Posterior cingulate gyrus (tissue), 11 donors: ENCODE results near the gene ANKRD53.
"Not testable (repeated sequence)": the region's sequence is repeated elsewhere in the genome, so short reads cannot be mapped to it uniquely, and the experiment has no call there.

Experiments
- DNase-seq, 10 donors: peaks; one replicate each; pipeline versions ENCODE4 v3.0.0 to v3.0.0-alpha.2; 2020 to 2021; ENCODE audit warnings: mixed read lengths in 3 of 10
- intact Hi-C: fragments of 100-400 bp; cut with DNase I; formaldehyde crosslinking; loops from one replicate; pipeline ENCODE4 v1.15.1; 2023

Gene ANKRD53

DNA sequence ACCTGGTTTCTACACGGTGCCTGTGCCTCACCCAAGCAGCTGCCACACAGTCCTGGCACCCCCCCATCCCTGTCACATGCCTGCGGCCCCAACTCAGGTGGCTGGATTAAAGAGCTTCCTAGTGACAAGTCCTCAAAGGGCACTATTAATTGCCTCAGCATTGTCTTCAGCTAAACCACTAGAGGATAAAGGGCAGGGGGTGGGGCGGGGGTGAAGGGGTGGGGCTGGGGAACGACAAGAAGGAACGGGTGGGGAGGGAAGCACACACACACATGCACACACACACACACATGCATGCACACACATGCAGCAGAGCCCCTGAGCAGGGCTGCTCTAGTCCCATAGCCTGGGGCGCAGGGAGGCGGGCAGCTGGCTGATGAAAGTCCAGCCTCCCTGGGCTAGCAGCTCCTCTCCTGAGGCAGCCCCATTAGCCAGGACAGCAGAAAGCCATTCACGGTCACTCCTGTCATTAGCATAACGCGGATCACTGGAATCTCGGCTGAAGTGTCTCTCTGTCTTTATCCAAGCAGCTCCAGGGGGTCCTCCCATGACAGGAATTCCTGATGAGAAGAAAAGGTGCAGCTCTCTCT, 23.6 kb downstream of the ANKRD53 start:
- DNase-seq = no peak
- intact Hi-C loops = loop anchor here (5.0 kb wide), 1 partner anchor 70 kb away; no protein-coding TSS in a partner anchor

DNA sequence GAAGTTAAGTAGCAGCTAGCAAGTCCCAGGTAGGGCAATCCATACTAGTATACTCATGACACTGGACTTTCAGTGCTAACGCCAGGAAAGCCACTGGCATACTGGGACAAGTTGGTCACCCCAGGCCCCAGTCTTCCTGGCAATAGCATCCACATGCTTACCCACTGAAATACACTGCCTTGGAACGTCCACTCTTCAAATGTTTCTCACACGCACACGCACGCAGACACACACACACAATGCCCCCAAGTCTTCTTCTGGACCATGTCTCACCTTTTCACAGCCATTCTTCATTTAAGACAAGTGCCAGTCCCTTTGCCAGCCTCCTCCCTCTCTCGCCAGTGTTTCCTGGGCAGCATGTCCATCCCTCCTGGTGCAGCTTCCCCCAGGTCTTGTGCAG, 25.0 kb downstream of the ANKRD53 start:
- no peak for DNase-seq
- intact Hi-C loops = loop anchor here (5.0 kb wide), 1 partner anchor 69 kb away; no protein-coding TSS in a partner anchor

DNA sequence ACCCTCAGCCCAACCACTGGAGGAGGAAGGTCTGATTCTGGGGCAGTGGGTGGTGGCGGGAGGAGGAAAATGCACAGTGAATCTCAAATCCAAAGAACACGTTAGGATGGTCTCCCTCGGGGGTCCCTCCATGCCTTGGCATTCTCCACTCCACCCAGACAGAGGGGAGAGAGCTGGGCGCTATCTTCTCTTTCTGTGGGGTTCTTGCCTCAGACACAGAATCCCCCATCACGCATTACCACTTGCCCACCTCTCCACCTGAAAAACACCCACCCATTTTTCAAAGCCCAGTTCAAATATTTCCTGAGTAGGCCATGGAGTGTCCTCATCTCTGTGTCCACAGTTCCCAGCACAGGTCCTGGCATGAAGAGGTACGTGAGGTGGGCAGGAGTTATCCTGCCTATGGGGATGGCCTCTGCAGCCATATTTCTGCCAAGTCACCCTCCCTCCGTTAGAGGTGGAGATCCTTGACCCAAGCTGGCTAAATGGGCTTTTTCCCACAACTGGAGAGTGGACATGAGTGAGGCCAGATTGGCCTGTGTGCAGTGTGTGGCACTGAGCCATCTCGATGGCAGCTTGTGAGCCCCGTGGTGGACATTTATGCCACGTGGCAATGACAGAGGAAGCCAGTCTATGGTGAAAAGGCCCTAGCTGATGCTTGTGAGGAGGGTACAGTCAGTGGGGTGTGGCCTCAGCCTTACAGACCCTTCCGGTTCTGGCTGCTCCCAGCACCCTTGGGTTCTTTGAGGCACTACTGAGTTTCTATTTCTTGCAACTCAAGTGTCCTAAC, 25.7 kb downstream of the ANKRD53 start:
- intact Hi-C loops = loop anchor here (5.0 kb wide), 1 partner anchor 68 kb away; no protein-coding TSS in a partner anchor
- DNase-seq = no peak

DNA sequence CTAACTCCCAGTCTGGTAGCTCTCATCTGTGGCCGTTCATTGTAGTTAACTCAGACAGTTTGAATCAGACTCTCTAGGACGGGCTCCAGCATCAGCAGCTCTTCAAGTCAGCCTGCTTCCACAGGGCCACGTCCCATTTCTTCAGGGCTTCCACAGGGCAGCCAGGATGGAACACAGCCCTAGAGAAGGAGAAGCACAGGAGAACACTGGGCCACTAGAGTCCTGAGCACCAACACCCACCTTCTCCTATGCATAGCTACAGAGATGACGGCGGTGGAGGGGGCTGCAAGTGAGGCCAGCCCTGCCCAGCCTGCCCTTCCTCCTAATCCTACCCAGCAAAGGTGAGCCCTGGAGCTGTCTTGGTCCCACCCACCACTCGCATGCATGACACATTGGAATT, 26.4 kb downstream of the ANKRD53 start:
- DNase-seq = no peak
- intact Hi-C loops = loop anchor here (5.0 kb wide), 1 partner anchor 67 kb away; no protein-coding TSS in a partner anchor

DNA sequence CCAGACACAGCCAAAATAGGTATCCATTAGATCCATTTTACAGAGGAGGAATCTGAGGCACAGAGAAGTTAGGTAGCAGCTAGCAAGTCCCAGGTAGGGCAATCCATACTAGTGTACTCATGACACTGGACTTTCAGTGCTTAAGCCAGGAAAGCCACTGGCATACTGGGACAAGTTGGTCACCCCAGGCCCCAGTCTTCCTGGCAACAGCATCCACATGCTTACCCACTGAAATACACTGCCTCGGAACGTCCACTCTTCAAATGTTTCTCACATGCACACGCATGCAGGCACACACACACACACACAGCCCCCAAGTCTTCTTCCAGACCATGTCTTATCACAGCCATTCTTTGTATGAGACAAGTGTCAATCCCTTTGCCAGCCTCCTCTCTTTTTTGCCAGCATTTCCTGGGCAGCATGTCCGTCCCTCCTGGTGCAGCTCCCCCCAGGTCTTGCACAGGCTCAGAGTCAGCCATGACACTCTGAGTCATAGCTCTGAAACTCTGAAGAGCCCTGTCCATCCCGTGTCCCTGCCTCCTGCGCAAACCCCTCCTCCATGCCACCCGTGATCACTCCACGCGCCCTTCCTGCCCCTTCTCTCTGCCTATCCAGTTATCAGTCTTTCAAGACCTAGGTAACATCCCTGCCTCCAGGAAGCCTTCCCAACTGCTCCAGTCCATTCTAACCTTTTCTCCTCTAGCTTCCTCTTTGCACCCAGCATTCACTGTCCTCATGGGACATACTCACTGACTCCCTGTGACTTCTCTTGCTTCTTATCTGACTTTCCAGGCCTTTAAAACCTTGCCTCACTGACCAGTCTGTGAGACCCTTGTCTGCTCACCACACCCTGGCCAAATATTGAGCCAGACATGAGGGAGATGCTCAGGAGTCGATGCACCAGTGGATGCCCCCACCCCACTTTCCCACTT, 27.1 kb downstream of the ANKRD53 start:
- DNase-seq = no peak

DNA sequence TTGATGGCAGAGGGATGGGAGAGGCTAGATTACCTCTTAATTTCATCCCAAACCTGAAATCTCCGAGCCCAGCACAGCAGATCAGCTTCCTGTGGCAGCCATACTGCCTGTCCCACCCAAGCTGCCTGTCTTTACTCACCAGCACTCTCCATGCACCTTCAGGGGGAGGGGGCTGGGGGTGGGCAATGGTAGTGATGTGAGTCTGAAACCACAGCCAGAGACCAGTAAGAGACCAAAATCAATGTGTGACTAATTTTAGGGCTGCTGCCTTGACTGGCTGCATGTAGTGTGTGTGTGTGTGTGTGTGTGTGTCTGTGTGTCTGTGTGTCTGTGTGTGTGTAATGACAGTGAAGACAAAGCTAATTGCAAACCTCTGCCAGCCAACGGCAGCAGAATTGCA, 27.9 kb downstream of the ANKRD53 start:
- no peak for DNase-seq
- intact Hi-C loops = no loop called here

More for the DNA sequence above, 27.1 kb downstream of the ANKRD53 start:
- intact Hi-C loops = no loop called here

DNA sequence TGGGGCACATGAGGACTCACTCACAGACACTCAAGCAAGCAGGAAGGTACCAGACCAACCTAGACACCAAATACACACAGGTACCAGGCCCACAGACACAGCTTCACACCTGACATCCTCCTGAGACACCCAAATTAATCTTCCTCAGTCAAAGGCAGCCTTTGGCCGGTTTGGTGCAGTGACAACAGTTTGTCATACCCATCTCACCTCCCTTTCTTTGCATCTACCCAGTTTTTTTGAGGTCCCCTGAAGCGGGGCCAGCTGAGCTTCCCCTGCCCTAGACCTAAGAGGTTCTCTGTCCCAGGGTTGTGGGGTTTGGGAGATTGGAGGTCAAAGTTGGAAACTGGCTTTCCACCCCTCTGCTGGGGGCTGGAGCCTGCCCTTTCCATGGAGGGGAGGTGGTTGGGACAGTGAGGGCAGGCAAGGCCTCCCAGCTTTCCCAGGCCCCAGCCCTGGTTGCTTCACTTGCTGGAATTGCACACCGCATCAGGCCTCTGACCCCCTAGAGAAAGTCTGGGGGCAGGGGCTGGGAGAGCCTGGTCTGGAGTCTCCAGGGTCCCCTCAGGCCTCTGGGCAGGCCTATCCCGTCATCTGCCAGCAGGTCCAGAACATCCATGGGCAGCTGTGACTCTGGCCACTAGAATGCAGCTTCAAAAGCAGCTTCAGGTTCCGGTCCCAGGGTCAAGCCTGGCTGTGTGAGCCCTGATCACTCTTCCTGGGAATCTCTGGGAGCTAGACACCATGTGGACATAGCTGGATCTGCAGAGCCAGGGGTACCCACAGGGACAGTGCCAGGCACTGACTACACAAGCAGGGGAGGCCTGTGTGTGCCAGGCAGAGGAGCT, 28.7 kb downstream of the ANKRD53 start:
- no peak for DNase-seq
- intact Hi-C loops = no loop called here

DNA sequence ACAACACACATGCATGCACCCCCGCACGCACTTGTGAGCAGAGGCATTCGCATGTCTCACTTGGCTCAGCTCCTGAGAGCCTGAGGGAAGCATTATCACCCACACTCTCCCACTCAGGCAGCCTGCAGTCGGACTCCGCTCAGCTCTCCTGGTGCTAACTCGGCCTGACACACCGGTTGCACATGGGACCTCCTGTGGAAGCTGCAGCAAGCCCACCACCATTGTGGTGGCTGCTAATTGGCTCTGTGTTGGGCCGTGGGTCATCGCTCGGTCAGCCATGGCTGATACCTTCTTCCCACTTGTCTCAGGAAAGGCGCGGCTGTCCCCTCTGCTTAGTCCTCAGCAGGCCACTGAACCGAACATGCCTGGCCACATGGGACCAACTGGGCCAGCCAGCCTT, 29.9 kb downstream of the ANKRD53 start:
- intact Hi-C loops = no loop called here
- DNase-seq = peak in 1 of 10 donors; percentile 67

DNA sequence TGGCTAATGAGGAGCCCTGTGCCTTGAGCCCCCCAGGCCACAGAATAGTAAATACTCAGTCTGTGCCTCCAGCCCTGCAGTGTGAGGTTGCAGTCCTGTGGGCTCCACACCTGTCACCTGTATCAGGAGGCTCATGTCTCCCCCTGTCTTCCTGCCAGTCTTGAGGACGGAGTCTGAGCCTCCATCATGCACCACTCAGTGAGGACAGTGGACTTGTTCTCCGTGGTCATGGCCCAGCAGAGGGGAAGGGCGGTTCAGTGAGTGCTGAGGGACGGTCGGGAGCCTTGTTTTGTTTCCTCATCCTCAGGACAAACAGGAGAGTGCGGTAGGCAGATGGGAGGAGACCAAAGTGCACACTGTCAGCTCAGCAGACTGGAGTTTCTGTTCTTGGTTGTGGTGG, 33.4 kb downstream of the ANKRD53 start:
- intact Hi-C loops = not testable (repeated sequence)
- peak in 1 of 10 donors; percentile 61 for DNase-seq

DNA sequence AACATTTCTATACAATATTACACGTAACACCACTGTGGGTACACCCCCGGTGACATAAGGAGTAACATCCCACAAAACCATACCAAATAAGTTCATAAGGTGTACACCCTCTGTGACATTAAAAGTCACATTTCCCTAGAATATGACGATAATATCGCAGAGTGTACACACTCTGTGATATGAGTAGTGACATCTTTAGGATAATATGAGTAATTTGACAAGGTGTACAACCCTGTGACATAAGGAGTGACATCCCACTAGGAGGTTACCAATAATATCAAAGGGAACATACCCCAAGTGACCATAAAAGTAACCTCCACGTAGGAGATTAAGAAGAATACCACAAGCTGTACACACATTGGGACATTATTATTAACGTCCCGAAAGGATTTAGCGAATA, 40.2 kb downstream of the ANKRD53 start:
- intact Hi-C loops = no loop called here
- DNase-seq = no peak

DNA sequence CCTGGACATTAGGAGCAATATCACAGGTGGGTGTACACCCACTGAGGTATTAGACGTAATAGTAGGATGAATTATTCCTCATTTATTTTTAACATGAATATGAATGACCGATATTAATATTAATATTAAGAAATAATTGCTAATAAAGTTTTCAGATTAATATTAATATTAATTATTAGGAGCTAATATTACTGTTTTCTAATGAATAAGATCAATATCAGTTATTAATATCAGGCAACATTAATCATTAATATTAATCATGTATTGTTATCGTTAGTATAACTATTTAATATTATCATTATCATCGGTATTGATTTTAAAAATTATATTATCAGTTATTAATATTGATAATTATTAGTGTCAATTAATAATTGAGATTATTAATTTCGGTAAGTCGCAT, 41.6 kb downstream of the ANKRD53 start:
- DNase-seq, intact Hi-C loops: not testable (repeated sequence)

DNA sequence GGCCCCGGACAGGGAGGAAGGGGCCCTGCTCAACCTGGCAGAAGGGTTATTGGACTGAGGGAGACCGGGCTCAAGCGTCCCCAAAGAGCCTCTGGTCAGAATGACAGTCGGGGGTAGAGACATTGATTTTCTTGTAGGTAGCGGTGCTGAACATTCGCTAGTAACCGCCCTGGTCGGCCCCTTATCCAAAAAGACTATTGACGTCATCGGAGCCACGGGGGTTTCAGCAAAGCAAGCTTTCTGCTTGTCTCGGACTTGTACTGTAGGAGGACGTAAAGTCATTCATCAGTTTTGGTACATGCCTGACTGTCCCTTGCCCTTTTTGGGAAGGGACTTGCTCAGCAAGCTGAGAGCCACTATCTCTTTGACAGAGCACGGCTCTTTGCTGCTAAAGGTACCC, 43.0 kb downstream of the ANKRD53 start:
- DNase-seq, intact Hi-C loops: not testable (repeated sequence)

DNA sequence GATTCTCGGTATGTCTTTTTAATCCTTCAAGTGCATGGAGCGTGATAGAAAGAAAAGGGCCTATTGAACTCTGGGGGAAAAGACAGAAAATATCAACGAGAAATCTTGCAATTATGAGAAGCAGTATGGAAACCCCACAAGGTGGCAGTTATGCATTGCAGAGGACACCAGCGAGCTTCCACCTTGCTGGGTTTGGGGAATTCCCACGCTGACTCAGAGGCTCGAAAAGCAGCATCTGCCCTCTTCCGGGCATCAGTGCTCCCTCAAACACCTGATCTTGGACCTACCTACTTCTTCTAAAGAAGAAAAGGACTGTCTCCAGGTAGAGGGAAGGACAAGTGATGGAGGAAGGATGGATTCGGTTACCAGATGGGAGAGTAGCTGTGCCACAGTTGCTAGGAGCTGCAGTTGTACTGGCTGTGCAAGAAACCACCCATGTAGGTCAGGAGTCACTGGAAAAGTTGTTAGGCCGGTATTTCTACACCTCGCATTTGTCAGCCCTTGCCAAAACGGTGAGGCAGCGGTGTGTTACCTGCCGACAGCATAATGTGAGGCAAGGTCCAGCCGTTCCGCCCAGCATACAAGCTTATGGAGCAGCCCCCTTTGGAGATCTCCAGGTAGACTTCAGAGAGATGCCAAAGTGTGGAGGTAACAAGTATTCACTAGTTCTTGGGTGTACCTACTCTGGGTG, 45.3 kb downstream of the ANKRD53 start:
- DNase-seq, intact Hi-C loops: not testable (repeated sequence)
